ENCODE results near the gene SZT2. TPM values are rescaled to one million over a fixed set of nuclear protein-coding genes. Genes with fewer than 3 reads are reported as not detected.
A peak's percentile ranks its signal among the peaks of the same experiment; 100 is the strongest.

Gene SZT2
- total and polyA plus RNA-seq, 5 donors = 20.8 to 36.4 (median 32.6) TPM

- intact Hi-C loops (cut with DNase I) = no loop called here
- Histone ChIP-seq H3K4me3 (ENCODE audit: low read length) (no peak overlapping the region), H3K9me3 (ENCODE audit: control insufficient read depth, low read length) (no peaks in the 10 kb centered on the region), H3K27me3 (ENCODE audit: control insufficient read depth, insufficient read depth) (no peaks in the 10 kb centered on the region), H3K27ac (ENCODE audit: low read length) (no peak overlapping the region), H3K4me1 (ENCODE audit: control insufficient read depth, insufficient read depth, low read length) (peaks cover 1% of the 10 kb centered on the region)
- WGBS = 85% methylated on average over 10 of the region's 10 CpGs
- ATAC-seq (no peak), DNase-seq (no peak)
Measured at GRCh38 chr1:43351421-43352350, 38.0 kb upstream of the SZT2 start.

DNA sequence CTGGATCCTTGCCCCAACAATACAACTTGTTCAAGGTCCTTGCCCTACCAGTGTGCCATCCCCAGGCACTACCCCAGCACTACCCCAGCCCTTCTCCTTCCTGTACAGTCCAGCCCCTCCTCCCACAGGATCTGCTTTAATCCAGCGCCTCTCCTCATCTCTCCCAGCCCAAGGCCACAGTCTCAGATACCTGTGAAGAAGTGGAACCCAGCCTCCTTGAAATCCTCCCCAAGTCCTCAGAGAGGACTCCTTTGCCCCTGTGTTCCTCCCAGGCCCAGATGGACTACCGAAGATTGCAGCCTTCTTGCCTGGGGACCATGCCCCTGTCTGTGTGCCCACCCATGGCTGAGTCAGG lies 37.4 kb upstream of the SZT2 start:
- intact Hi-C loops (cut with DNase I) = no loop called here
- H3K27me3 ChIP-seq (ENCODE audit: control insufficient read depth, insufficient read depth) = no peaks in the 10 kb centered on the region
- no peak for DNase-seq
- H3K4me1 ChIP-seq (ENCODE audit: control insufficient read depth, insufficient read depth, low read length) = peaks cover 1% of the 10 kb centered on the region
- no peak overlapping the region for H3K4me3 ChIP-seq (ENCODE audit: low read length)
- H3K9me3 ChIP-seq (ENCODE audit: control insufficient read depth, low read length) = no peaks in the 10 kb centered on the region
- ATAC-seq = no peak
- no peak overlapping the region for H3K27ac ChIP-seq (ENCODE audit: low read length)
- 97% methylated on average over 2 of the region's 2 CpGs for WGBS

DNA sequence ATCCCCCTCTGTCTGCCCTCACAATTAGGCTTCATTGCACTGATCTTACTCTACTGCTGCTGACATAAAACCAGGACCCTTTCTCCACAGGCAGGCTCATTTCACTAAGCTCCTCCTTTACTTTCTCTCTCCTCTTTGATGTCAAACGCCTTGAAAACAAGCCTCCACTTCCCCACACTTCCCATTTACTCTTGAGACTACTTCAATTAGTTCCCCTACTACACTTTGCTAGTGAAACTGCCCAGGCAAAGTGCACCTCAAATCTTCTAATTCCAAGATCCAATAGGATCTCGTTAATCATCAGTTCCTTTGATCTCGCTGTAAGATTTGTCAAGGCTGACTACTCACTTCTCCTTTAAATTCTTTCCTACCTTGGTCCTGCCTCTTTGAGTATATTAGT lies 36.8 kb upstream of the SZT2 start:
- Histone ChIP-seq H3K4me3 (ENCODE audit: low read length) (no peak overlapping the region), H3K9me3 (ENCODE audit: control insufficient read depth, low read length) (no peaks in the 10 kb centered on the region), H3K27me3 (ENCODE audit: control insufficient read depth, insufficient read depth) (no peaks in the 10 kb centered on the region), H3K27ac (ENCODE audit: low read length) (no peak overlapping the region), H3K4me1 (ENCODE audit: control insufficient read depth, insufficient read depth, low read length) (peaks cover 1% of the 10 kb centered on the region)
- WGBS = 70% methylated on average over 3 of the region's 3 CpGs
- DNase-seq (no peak), ATAC-seq (no peak)
- intact Hi-C loops (cut with DNase I) = no loop called here

DNA sequence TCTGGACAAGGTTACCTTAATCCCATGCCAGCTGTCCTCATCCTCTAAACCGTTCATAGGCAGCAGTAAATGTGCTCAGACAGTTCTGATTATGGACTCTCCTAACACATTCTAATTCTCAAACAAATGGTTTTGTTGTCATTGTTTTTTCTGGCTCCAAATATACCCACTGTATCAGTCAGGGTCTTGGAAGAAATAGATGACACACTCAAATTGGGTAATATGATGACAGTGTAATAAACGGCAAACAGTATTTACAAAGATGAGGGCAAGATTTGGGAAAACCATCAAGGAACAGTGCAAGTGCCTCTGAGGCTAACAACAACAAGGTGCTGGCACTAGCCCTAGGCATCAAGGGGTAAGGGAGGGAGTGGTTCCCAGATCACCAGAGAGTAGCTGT lies 35.2 kb upstream of the SZT2 start:
- Histone ChIP-seq H3K27me3 (ENCODE audit: control insufficient read depth, insufficient read depth) (no peaks in the 10 kb centered on the region), H3K27ac (ENCODE audit: low read length) (no peak overlapping the region), H3K4me3 (ENCODE audit: low read length) (no peak overlapping the region), H3K4me1 (ENCODE audit: control insufficient read depth, insufficient read depth, low read length) (peaks cover 1% of the 10 kb centered on the region), H3K9me3 (ENCODE audit: control insufficient read depth, low read length) (no peaks in the 10 kb centered on the region)
- intact Hi-C loops (cut with DNase I) = no loop called here
- DNase-seq (no peak), ATAC-seq (no peak)
- WGBS = 66% methylated on average over 2 of the region's 2 CpGs

GRCh38 chr1:43354936-43355335 lies 34.8 kb upstream of the SZT2 start:
- intact Hi-C loops (cut with DNase I) = no loop called here
- Histone ChIP-seq H3K27me3 (ENCODE audit: control insufficient read depth, insufficient read depth) (no peaks in the 10 kb centered on the region), H3K4me1 (ENCODE audit: control insufficient read depth, insufficient read depth, low read length) (peaks cover 1% of the 10 kb centered on the region), H3K4me3 (ENCODE audit: low read length) (no peak overlapping the region), H3K27ac (ENCODE audit: low read length) (no peak overlapping the region), H3K9me3 (ENCODE audit: control insufficient read depth, low read length) (no peaks in the 10 kb centered on the region)
- no peak for ATAC-seq
- WGBS = 97% methylated on average over 2 of the region's 2 CpGs
- DNase-seq = no peak

- no peaks in the 10 kb centered on the region for H3K4me1 ChIP-seq (ENCODE audit: control insufficient read depth, insufficient read depth, low read length)
- intact Hi-C loops (cut with DNase I) = no loop called here
- WGBS = 97% methylated on average over 4 of the region's 4 CpGs
- no peak overlapping the region for H3K27ac ChIP-seq (ENCODE audit: low read length)
- no peak overlapping the region for H3K4me3 ChIP-seq (ENCODE audit: low read length)
- no peaks in the 10 kb centered on the region for H3K27me3 ChIP-seq (ENCODE audit: control insufficient read depth, insufficient read depth)
- no peak for ATAC-seq
- DNase-seq = no peak
- no peaks in the 10 kb centered on the region for H3K9me3 ChIP-seq (ENCODE audit: control insufficient read depth, low read length)
Measured at GRCh38 chr1:43357251-43357650, 32.4 kb upstream of the SZT2 start.

GRCh38 chr1:43358121-43358745 lies 31.5 kb upstream of the SZT2 start:
- Histone ChIP-seq H3K27me3 (ENCODE audit: control insufficient read depth, insufficient read depth) (no peaks in the 10 kb centered on the region), H3K9me3 (ENCODE audit: control insufficient read depth, low read length) (no peaks in the 10 kb centered on the region), H3K27ac (ENCODE audit: low read length) (peak overlapping the region; percentile 100), H3K4me3 (ENCODE audit: low read length) (peak overlapping the region; percentile 90), H3K4me1 (ENCODE audit: control insufficient read depth, insufficient read depth, low read length) (no peaks in the 10 kb centered on the region)
- DNase-seq = no peak
- intact Hi-C loops (cut with DNase I) = no loop called here
- WGBS = under 1% methylated on average over 33 of the region's 33 CpGs
- ATAC-seq = peak; percentile 34 to 46

DNA sequence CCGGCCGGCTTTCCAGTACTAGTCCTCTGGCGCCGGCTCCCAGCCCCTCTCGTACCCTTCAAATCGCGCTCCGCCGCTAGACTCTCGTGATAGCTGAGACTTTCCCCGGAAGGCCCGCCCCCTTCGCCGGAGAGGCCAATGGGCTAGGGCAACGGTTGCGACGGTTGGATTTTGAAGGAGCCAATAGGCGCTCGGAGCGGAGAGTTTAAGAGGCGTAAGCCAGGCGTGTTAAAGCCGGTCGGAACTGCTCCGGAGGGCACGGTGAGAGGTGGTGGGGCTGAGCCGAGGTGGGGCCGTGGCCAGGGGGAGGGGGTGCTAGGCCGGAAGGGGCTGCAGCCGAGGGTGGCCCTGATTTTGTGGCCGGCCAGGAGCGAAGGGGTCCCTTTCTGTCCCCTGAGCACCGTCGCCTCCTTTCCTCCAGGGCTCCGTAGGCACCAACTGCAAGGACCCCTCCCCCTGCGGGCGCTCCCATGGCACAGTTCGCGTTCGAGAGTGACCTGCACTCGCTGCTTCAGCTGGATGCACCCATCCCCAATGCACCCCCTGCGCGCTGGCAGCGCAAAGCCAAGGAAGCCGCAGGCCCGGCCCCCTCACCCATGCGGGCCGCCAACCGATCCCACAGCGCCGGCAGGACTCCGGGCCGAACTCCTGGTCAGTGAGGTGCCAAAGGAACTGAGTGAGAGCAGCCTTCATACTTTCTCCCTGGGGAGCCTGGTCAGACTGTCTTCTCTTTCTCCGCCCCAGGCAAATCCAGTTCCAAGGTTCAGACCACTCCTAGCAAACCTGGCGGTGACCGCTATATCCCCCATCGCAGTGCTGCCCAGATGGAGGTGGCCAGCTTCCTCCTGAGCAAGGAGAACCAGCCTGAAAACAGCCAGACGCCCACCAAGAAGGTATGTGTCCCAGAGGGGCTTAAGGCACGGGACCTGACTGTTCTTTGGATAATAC lies 30.7 kb upstream of the SZT2 start, which contains the start of gene CDC20:
TSS of gene CDC20 (plus strand) at position 236 of the 948 bp plus-strand sequence. CDS start at position 471, 235 bp downstream.
- Histone ChIP-seq H3K4me1 (ENCODE audit: control insufficient read depth, insufficient read depth, low read length) (no peaks in the 10 kb centered on the region), H3K4me3 (ENCODE audit: low read length) (peak within 1 kb of the TSS; percentile 90), H3K27ac (ENCODE audit: low read length) (peak within 1 kb of the TSS; percentile 100), H3K27me3 (ENCODE audit: control insufficient read depth, insufficient read depth) (no peaks in the 10 kb centered on the region), H3K9me3 (ENCODE audit: control insufficient read depth, low read length) (no peaks in the 10 kb centered on the region)
- DNase-seq (peak; percentile 99 to 100 (median 99)), ATAC-seq (peak; percentile 98)
- intact Hi-C loops (cut with DNase I) = no loop called here
- 2% methylated on average over 59 of the region's 59 CpGs for WGBS

DNA sequence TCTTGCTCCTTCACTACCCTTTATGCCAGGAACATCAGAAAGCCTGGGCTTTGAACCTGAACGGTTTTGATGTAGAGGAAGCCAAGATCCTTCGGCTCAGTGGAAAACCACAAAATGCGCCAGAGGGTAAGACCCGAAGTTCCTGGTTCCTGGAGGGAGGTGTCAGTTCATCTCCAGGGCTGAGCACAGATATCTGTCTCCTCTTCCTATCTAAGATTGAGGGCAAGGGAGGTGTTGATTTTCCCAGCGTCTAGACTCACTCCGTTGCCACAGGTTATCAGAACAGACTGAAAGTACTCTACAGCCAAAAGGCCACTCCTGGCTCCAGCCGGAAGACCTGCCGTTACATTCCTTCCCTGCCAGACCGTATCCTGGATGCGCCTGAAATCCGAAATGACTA lies 30.0 kb upstream of the SZT2 start:
- Histone ChIP-seq H3K27me3 (ENCODE audit: control insufficient read depth, insufficient read depth) (no peaks in the 10 kb centered on the region), H3K4me3 (ENCODE audit: low read length) (no peak overlapping the region), H3K9me3 (ENCODE audit: control insufficient read depth, low read length) (no peaks in the 10 kb centered on the region), H3K27ac (ENCODE audit: low read length) (no peak overlapping the region), H3K4me1 (ENCODE audit: control insufficient read depth, insufficient read depth, low read length) (no peaks in the 10 kb centered on the region)
- DNase-seq (no peak), ATAC-seq (no peak)
- WGBS = 20% methylated on average over 11 of the region's 11 CpGs
- intact Hi-C loops (cut with DNase I) = no loop called here

- DNase-seq (no peak), ATAC-seq (no peak)
- Histone ChIP-seq H3K9me3 (ENCODE audit: control insufficient read depth, low read length) (no peaks in the 10 kb centered on the region), H3K27ac (ENCODE audit: low read length) (no peak overlapping the region), H3K4me1 (ENCODE audit: control insufficient read depth, insufficient read depth, low read length) (no peaks in the 10 kb centered on the region), H3K27me3 (ENCODE audit: control insufficient read depth, insufficient read depth) (no peaks in the 10 kb centered on the region), H3K4me3 (ENCODE audit: low read length) (no peak overlapping the region)
- 58% methylated on average over 4 of the region's 4 CpGs for WGBS
- intact Hi-C loops (cut with DNase I) = no loop called here
Measured at GRCh38 chr1:43360616-43361015, 29.1 kb upstream of the SZT2 start.
